Measurements from ENCODE around the gene SP5. TPM values are rescaled to one million over a fixed set of nuclear protein-coding genes. Genes with fewer than 3 reads are reported as not detected.
"Not testable (repeated sequence)": the region's sequence is repeated elsewhere in the genome, so short reads cannot be mapped to it uniquely, and the experiment has no call there.

SP5 gene
- polyA plus RNA-seq, 3 donors: 0.28 to 0.71 (median 0.38) TPM

GRCh38 chr2:170710609-170710979 lies 4.5 kb upstream of the SP5 start:
- DNase-seq (ENCODE audit: low read depth in 3 of 3, low spot score in 2 of 3): no peak

GRCh38 chr2:170711196-170711773 lies 3.9 kb upstream of the SP5 start:
- no peak for DNase-seq (ENCODE audit: low read depth in 3 of 3, low spot score in 2 of 3)

GRCh38 chr2:170711774-170712652 lies 3.1 kb upstream of the SP5 start:
- DNase-seq (ENCODE audit: low read depth in 3 of 3, low spot score in 2 of 3): no peak

GRCh38 chr2:170712653-170713542 lies 2.2 kb upstream of the SP5 start:
- no peak for DNase-seq (ENCODE audit: low read depth in 3 of 3, low spot score in 2 of 3)

- DNase-seq (ENCODE audit: low read depth in 3 of 3, low spot score in 2 of 3): no peak
Measured at GRCh38 chr2:170713543-170714380, 1.4 kb upstream of the SP5 start.

- no peak for DNase-seq (ENCODE audit: low read depth in 3 of 3, low spot score in 2 of 3)
Measured at GRCh38 chr2:170714381-170715061, 616 bp upstream of the SP5 start.

- no peak for DNase-seq (ENCODE audit: low read depth in 3 of 3, low spot score in 2 of 3)
Measured at GRCh38 chr2:170715932-170716777, 1.0 kb downstream of the SP5 start.

GRCh38 chr2:170716851-170717598 lies 1.9 kb downstream of the SP5 start:
- no peak for DNase-seq (ENCODE audit: low read depth in 3 of 3, low spot score in 2 of 3)

GRCh38 chr2:170717599-170717963 lies 2.4 kb downstream of the SP5 start:
- no peak for DNase-seq (ENCODE audit: low read depth in 3 of 3, low spot score in 2 of 3)

- DNase-seq (ENCODE audit: low read depth in 3 of 3, low spot score in 2 of 3): no peak
Measured at GRCh38 chr2:170717991-170718589, 3.0 kb downstream of the SP5 start.

GRCh38 chr2:170719810-170720209 lies 4.7 kb downstream of the SP5 start:
- no peak for DNase-seq (ENCODE audit: low read depth in 3 of 3, low spot score in 2 of 3)

- DNase-seq (ENCODE audit: low read depth in 3 of 3, low spot score in 2 of 3): no peak
Measured at GRCh38 chr2:170721678-170722077, 6.5 kb downstream of the SP5 start.

GRCh38 chr2:170722301-170722700 lies 7.2 kb downstream of the SP5 start:
- no peak for DNase-seq (ENCODE audit: low read depth in 3 of 3, low spot score in 2 of 3)

- no peak for DNase-seq (ENCODE audit: low read depth in 3 of 3, low spot score in 2 of 3)
Measured at GRCh38 chr2:170723446-170723958, 8.4 kb downstream of the SP5 start.

- no peak for DNase-seq (ENCODE audit: low read depth in 3 of 3, low spot score in 2 of 3)
Measured at GRCh38 chr2:170733798-170734600, 18.9 kb downstream of the SP5 start.

- not testable (repeated sequence) for DNase-seq (ENCODE audit: low read depth in 3 of 3, low spot score in 2 of 3)
Measured at GRCh38 chr2:170734601-170735000, 19.5 kb downstream of the SP5 start.

GRCh38 chr2:170736628-170737027 lies 21.5 kb downstream of the SP5 start:
- DNase-seq (ENCODE audit: low read depth in 3 of 3, low spot score in 2 of 3): no peak
